Measurements from ENCODE around the gene ARMC2. TPM values are rescaled to one million over a fixed set of nuclear protein-coding genes. Genes with fewer than 3 reads are reported as not detected.
"Not testable (repeated sequence)": the region's sequence is repeated elsewhere in the genome, so short reads cannot be mapped to it uniquely, and the experiment has no call there.

Gene ARMC2
- total RNA-seq, 1 experiment from 2014 or later: 1.8 TPM

- no peak for DNase-seq
- Histone ChIP-seq H3K36me3 (no peaks in the 10 kb centered on the region), H3K9me3 (no peaks in the 10 kb centered on the region), H3K27me3 (no peaks in the 10 kb centered on the region), H3K4me3 (no peak overlapping the region)
These were observed 35.0 kb downstream of the ARMC2 start for GRCh38 chr6:108883172-108883571.

GRCh38 chr6:108884211-108885059, 36.2 kb downstream of the ARMC2 start:
- H3K9me3 ChIP-seq: no peaks in the 10 kb centered on the region

GRCh38 chr6:108888052-108888451, 39.8 kb downstream of the ARMC2 start:
- no peaks in the 10 kb centered on the region for H3K9me3 ChIP-seq
- no peak overlapping the region for H3K4me3 ChIP-seq
- H3K27me3 ChIP-seq: no peaks in the 10 kb centered on the region
- no peak for DNase-seq
- no peaks in the 10 kb centered on the region for H3K36me3 ChIP-seq

More at GRCh38 chr6:108884211-108885059, 36.2 kb downstream of the ARMC2 start:
- no peaks in the 10 kb centered on the region for H3K27me3 ChIP-seq
- no peaks in the 10 kb centered on the region for H3K36me3 ChIP-seq
- no peak overlapping the region for H3K4me3 ChIP-seq
- no peak for DNase-seq

GRCh38 chr6:108888745-108889144, 40.5 kb downstream of the ARMC2 start:
- DNase-seq: no peak
- no peaks in the 10 kb centered on the region for H3K36me3 ChIP-seq
- H3K27me3 ChIP-seq: no peaks in the 10 kb centered on the region
- no peak overlapping the region for H3K4me3 ChIP-seq
- no peaks in the 10 kb centered on the region for H3K9me3 ChIP-seq

GRCh38 chr6:108890898-108891297, 42.7 kb downstream of the ARMC2 start:
- H3K36me3 ChIP-seq, H3K9me3 ChIP-seq, DNase-seq, H3K27me3 ChIP-seq, H3K4me3 ChIP-seq: not testable (repeated sequence)

GRCh38 chr6:108895571-108895970, 47.3 kb downstream of the ARMC2 start:
- no peaks in the 10 kb centered on the region for H3K36me3 ChIP-seq
- H3K27me3 ChIP-seq: no peaks in the 10 kb centered on the region
- DNase-seq: no peak
- no peaks in the 10 kb centered on the region for H3K9me3 ChIP-seq
- H3K4me3 ChIP-seq: no peak overlapping the region

- peak; percentile 30 for DNase-seq
- H3K4me3 ChIP-seq: no peak overlapping the region
- no peaks in the 10 kb centered on the region for H3K36me3 ChIP-seq
- H3K9me3 ChIP-seq: no peaks in the 10 kb centered on the region
- H3K27me3 ChIP-seq: no peaks in the 10 kb centered on the region
These were observed 48.0 kb downstream of the ARMC2 start for GRCh38 chr6:108896111-108896661.

- Histone ChIP-seq H3K4me3 (no peak overlapping the region), H3K27me3 (no peaks in the 10 kb centered on the region), H3K36me3 (no peaks in the 10 kb centered on the region), H3K9me3 (no peaks in the 10 kb centered on the region)
- DNase-seq: no peak
These were observed 49.1 kb downstream of the ARMC2 start for GRCh38 chr6:108897371-108897770.

GRCh38 chr6:108902382-108902792, 54.2 kb downstream of the ARMC2 start:
- H3K9me3 ChIP-seq: no peaks in the 10 kb centered on the region
- H3K4me3 ChIP-seq: no peak overlapping the region
- H3K27me3 ChIP-seq: no peaks in the 10 kb centered on the region
- no peaks in the 10 kb centered on the region for H3K36me3 ChIP-seq
- no peak for DNase-seq

GRCh38 chr6:108903796-108904195, 55.6 kb downstream of the ARMC2 start:
- no peaks in the 10 kb centered on the region for H3K9me3 ChIP-seq
- no peaks in the 10 kb centered on the region for H3K36me3 ChIP-seq
- no peak for DNase-seq

GRCh38 chr6:108904741-108905140, 56.5 kb downstream of the ARMC2 start:
- no peak for DNase-seq
- H3K27me3 ChIP-seq: no peaks in the 10 kb centered on the region
- no peak overlapping the region for H3K4me3 ChIP-seq
- no peaks in the 10 kb centered on the region for H3K9me3 ChIP-seq
- H3K36me3 ChIP-seq: no peaks in the 10 kb centered on the region

More at GRCh38 chr6:108903796-108904195, 55.6 kb downstream of the ARMC2 start:
- H3K4me3 ChIP-seq: no peak overlapping the region
- no peaks in the 10 kb centered on the region for H3K27me3 ChIP-seq

GRCh38 chr6:108914235-108915022, 66.2 kb downstream of the ARMC2 start:
- Histone ChIP-seq H3K27me3 (no peaks in the 10 kb centered on the region), H3K9me3 (no peaks in the 10 kb centered on the region), H3K36me3 (no peaks in the 10 kb centered on the region), H3K4me3 (no peak overlapping the region)
- DNase-seq: peak; percentile 11

GRCh38 chr6:108915258-108915657, 67.0 kb downstream of the ARMC2 start:
- DNase-seq: no peak
- Histone ChIP-seq H3K27me3 (no peaks in the 10 kb centered on the region), H3K36me3 (no peaks in the 10 kb centered on the region), H3K9me3 (no peaks in the 10 kb centered on the region), H3K4me3 (no peak overlapping the region)

GRCh38 chr6:108916026-108916686, 67.9 kb downstream of the ARMC2 start:
- no peaks in the 10 kb centered on the region for H3K9me3 ChIP-seq
- DNase-seq: no peak
- no peaks in the 10 kb centered on the region for H3K27me3 ChIP-seq
- H3K36me3 ChIP-seq: no peaks in the 10 kb centered on the region
- H3K4me3 ChIP-seq: no peak overlapping the region

- H3K36me3 ChIP-seq: no peaks in the 10 kb centered on the region
- H3K27me3 ChIP-seq: no peaks in the 10 kb centered on the region
- no peak overlapping the region for H3K4me3 ChIP-seq
- DNase-seq: no peak
- H3K9me3 ChIP-seq: no peaks in the 10 kb centered on the region
These were observed 72.5 kb downstream of the ARMC2 start for GRCh38 chr6:108920751-108921150.

GRCh38 chr6:108921547-108922361, 73.5 kb downstream of the ARMC2 start:
- peak; percentile 53 for DNase-seq
- Histone ChIP-seq H3K36me3 (no peaks in the 10 kb centered on the region), H3K4me3 (no peak overlapping the region), H3K27me3 (no peaks in the 10 kb centered on the region), H3K9me3 (no peaks in the 10 kb centered on the region)

Data from MG63 (cell line).